ENCODE measurements around the gene NXF1.
"Not testable (repeated sequence)": the region's sequence is repeated elsewhere in the genome, so short reads cannot be mapped to it uniquely, and the experiment has no call there.

NXF1 gene

GRCh38 chr11:62844154-62844553 is 38.9 kb upstream of the NXF1 start:
- Histone ChIP-seq H3K4me1 (ENCODE audit: control insufficient read depth in 5 of 5, insufficient read depth in 5 of 5, low read length in 5 of 5) (peaks cover 4 to 28% (median 17%) of the 10 kb centered on the region in 5 donors), H3K27ac (ENCODE audit: low read depth, low read length) (no peak overlapping the region), H3K9ac (ENCODE audit: low read length in 5 of 5) (no peak overlapping the region), H3K4me3 (ENCODE audit: low read depth in 1 of 5, low read length in 5 of 5) (no peak overlapping the region), H3K27me3 (ENCODE audit: control insufficient read depth in 5 of 5, insufficient read depth in 4 of 5, low read length in 5 of 5) (no peaks in the 10 kb centered on the region), H3K36me3 (ENCODE audit: control insufficient read depth in 5 of 5, insufficient read depth in 5 of 5, low read length in 5 of 5) (no peaks in the 10 kb centered on the region), H3K9me3 (ENCODE audit: control insufficient read depth in 5 of 5, low read length in 5 of 5) (no peaks in the 10 kb centered on the region)

- Histone ChIP-seq H3K36me3 (ENCODE audit: control insufficient read depth in 5 of 5, insufficient read depth in 5 of 5, low read length in 5 of 5) (no peaks in the 10 kb centered on the region), H3K9me3 (ENCODE audit: control insufficient read depth in 5 of 5, low read length in 5 of 5) (no peaks in the 10 kb centered on the region), H3K4me1 (ENCODE audit: control insufficient read depth in 5 of 5, insufficient read depth in 5 of 5, low read length in 5 of 5) (peaks cover 6 to 35% (median 23%) of the 10 kb centered on the region in 5 donors), H3K27me3 (ENCODE audit: control insufficient read depth in 5 of 5, insufficient read depth in 4 of 5, low read length in 5 of 5) (no peaks in the 10 kb centered on the region), H3K9ac (ENCODE audit: low read length in 5 of 5) (no peak overlapping the region), H3K27ac (ENCODE audit: low read depth, low read length) (no peak overlapping the region), H3K4me3 (ENCODE audit: low read depth in 1 of 5, low read length in 5 of 5) (no peak overlapping the region)
Observed at GRCh38 chr11:62843466-62843865, 38.2 kb upstream of the NXF1 start.

- not testable (repeated sequence) for H3K36me3 ChIP-seq (ENCODE audit: control insufficient read depth in 5 of 5, insufficient read depth in 5 of 5, low read length in 5 of 5); H3K9me3 ChIP-seq (ENCODE audit: control insufficient read depth in 5 of 5, low read length in 5 of 5); H3K27me3 ChIP-seq (ENCODE audit: control insufficient read depth in 5 of 5, insufficient read depth in 4 of 5, low read length in 5 of 5)
- peaks cover 6 to 37% (median 29%) of the 10 kb centered on the region in 5 donors for H3K4me1 ChIP-seq (ENCODE audit: control insufficient read depth in 5 of 5, insufficient read depth in 5 of 5, low read length in 5 of 5)
- H3K9ac ChIP-seq (ENCODE audit: low read length in 5 of 5) = peak overlapping the region in 4 of 5 donors; percentile 74 to 92 (median 86)
- peak overlapping the region; percentile 97 for H3K27ac ChIP-seq (ENCODE audit: low read depth, low read length)
- peak overlapping the region in 2 of 5 donors; percentile 64 to 73 for H3K4me3 ChIP-seq (ENCODE audit: low read depth in 1 of 5, low read length in 5 of 5)
Observed at GRCh38 chr11:62842891-62843290, 37.7 kb upstream of the NXF1 start.

- peak overlapping the region; percentile 64 to 73 (median 69) for H3K4me3 ChIP-seq (ENCODE audit: low read depth in 1 of 5, low read length in 5 of 5)
- H3K9me3 ChIP-seq (ENCODE audit: control insufficient read depth in 5 of 5, low read length in 5 of 5) = no peaks in the 10 kb centered on the region
- H3K36me3 ChIP-seq (ENCODE audit: control insufficient read depth in 5 of 5, insufficient read depth in 5 of 5, low read length in 5 of 5) = no peaks in the 10 kb centered on the region
Observed at GRCh38 chr11:62842171-62842741, 37.0 kb upstream of the NXF1 start.

GRCh38 chr11:62841361-62842170 is 36.3 kb upstream of the NXF1 start:
- peak overlapping the region; percentile 97 for H3K27ac ChIP-seq (ENCODE audit: low read depth, low read length)
- H3K36me3 ChIP-seq (ENCODE audit: control insufficient read depth in 5 of 5, insufficient read depth in 5 of 5, low read length in 5 of 5) = peaks cover 0 to under 1% (median 0%) of the 10 kb centered on the region in 5 donors
- H3K4me1 ChIP-seq (ENCODE audit: control insufficient read depth in 5 of 5, insufficient read depth in 5 of 5, low read length in 5 of 5) = peaks cover 6 to 37% (median 29%) of the 10 kb centered on the region in 5 donors
- no peaks in the 10 kb centered on the region for H3K27me3 ChIP-seq (ENCODE audit: control insufficient read depth in 5 of 5, insufficient read depth in 4 of 5, low read length in 5 of 5)
- peak overlapping the region; percentile 74 to 92 (median 86) for H3K9ac ChIP-seq (ENCODE audit: low read length in 5 of 5)
- H3K4me3 ChIP-seq (ENCODE audit: low read depth in 1 of 5, low read length in 5 of 5) = peak overlapping the region; percentile 65 to 99 (median 71)
- H3K9me3 ChIP-seq (ENCODE audit: control insufficient read depth in 5 of 5, low read length in 5 of 5) = no peaks in the 10 kb centered on the region

More at GRCh38 chr11:62842171-62842741, 37.0 kb upstream of the NXF1 start:
- H3K27ac ChIP-seq (ENCODE audit: low read depth, low read length) = peak overlapping the region; percentile 97
- H3K4me1 ChIP-seq (ENCODE audit: control insufficient read depth in 5 of 5, insufficient read depth in 5 of 5, low read length in 5 of 5) = peaks cover 6 to 37% (median 29%) of the 10 kb centered on the region in 5 donors
- peak overlapping the region; percentile 74 to 92 (median 86) for H3K9ac ChIP-seq (ENCODE audit: low read length in 5 of 5)
- no peaks in the 10 kb centered on the region for H3K27me3 ChIP-seq (ENCODE audit: control insufficient read depth in 5 of 5, insufficient read depth in 4 of 5, low read length in 5 of 5)

GRCh38 chr11:62840721-62841360 is 35.6 kb upstream of the NXF1 start:
- peak overlapping the region; percentile 97 for H3K27ac ChIP-seq (ENCODE audit: low read depth, low read length)
- H3K9ac ChIP-seq (ENCODE audit: low read length in 5 of 5) = peak overlapping the region; percentile 4 to 92 (median 75)
- H3K9me3 ChIP-seq (ENCODE audit: control insufficient read depth in 5 of 5, low read length in 5 of 5); H3K27me3 ChIP-seq (ENCODE audit: control insufficient read depth in 5 of 5, insufficient read depth in 4 of 5, low read length in 5 of 5); H3K36me3 ChIP-seq (ENCODE audit: control insufficient read depth in 5 of 5, insufficient read depth in 5 of 5, low read length in 5 of 5): not testable (repeated sequence)
- peaks cover 6 to 37% (median 29%) of the 10 kb centered on the region in 5 donors for H3K4me1 ChIP-seq (ENCODE audit: control insufficient read depth in 5 of 5, insufficient read depth in 5 of 5, low read length in 5 of 5)
- peak overlapping the region; percentile 57 to 99 (median 92) for H3K4me3 ChIP-seq (ENCODE audit: low read depth in 1 of 5, low read length in 5 of 5)

- H3K36me3 ChIP-seq (ENCODE audit: control insufficient read depth in 5 of 5, insufficient read depth in 5 of 5, low read length in 5 of 5) = peaks cover 4 to 23% (median 16%) of the 10 kb centered on the region in 5 donors
- H3K9ac ChIP-seq (ENCODE audit: low read length in 5 of 5) = peak within 1 kb of the TSS; percentile 75 to 92 (median 91)
- H3K27me3 ChIP-seq (ENCODE audit: control insufficient read depth in 5 of 5, insufficient read depth in 4 of 5, low read length in 5 of 5) = no peaks in the 10 kb centered on the region
- no peaks in the 10 kb centered on the region for H3K9me3 ChIP-seq (ENCODE audit: control insufficient read depth in 5 of 5, low read length in 5 of 5)
- H3K4me1 ChIP-seq (ENCODE audit: control insufficient read depth in 5 of 5, insufficient read depth in 5 of 5, low read length in 5 of 5) = peaks cover 6 to 37% (median 29%) of the 10 kb centered on the region in 5 donors
- H3K4me3 ChIP-seq (ENCODE audit: low read depth in 1 of 5, low read length in 5 of 5) = peak within 1 kb of the TSS; percentile 81 to 99 (median 92)
- peak within 1 kb of the TSS; percentile 97 for H3K27ac ChIP-seq (ENCODE audit: low read depth, low read length)
Observed at GRCh38 chr11:62839050-62839945, 34.1 kb upstream of the NXF1 start, which contains the start of gene WDR74. Gene WDR74, minus strand, starts transcription at chr11:62839590. Its CDS starts 20 bp downstream, at chr11:62839570.

- no peak overlapping the region for H3K4me3 ChIP-seq (ENCODE audit: low read depth in 1 of 5, low read length in 5 of 5)
- no peaks in the 10 kb centered on the region for H3K27me3 ChIP-seq (ENCODE audit: control insufficient read depth in 5 of 5, insufficient read depth in 4 of 5, low read length in 5 of 5)
- no peak overlapping the region for H3K27ac ChIP-seq (ENCODE audit: low read depth, low read length)
- H3K36me3 ChIP-seq (ENCODE audit: control insufficient read depth in 5 of 5, insufficient read depth in 5 of 5, low read length in 5 of 5) = peaks cover 4 to 32% (median 23%) of the 10 kb centered on the region in 5 donors
- peaks cover 11 to 44% (median 39%) of the 10 kb centered on the region in 5 donors for H3K4me1 ChIP-seq (ENCODE audit: control insufficient read depth in 5 of 5, insufficient read depth in 5 of 5, low read length in 5 of 5)
- no peak overlapping the region for H3K9ac ChIP-seq (ENCODE audit: low read length in 5 of 5)
- H3K9me3 ChIP-seq (ENCODE audit: control insufficient read depth in 5 of 5, low read length in 5 of 5) = no peaks in the 10 kb centered on the region
Observed at GRCh38 chr11:62835336-62835735, 30.1 kb upstream of the NXF1 start.
